Keratinocyte (primary cell): ENCODE data around the gene RHOBTB3.

Experiments
- CTCF ChIP-seq, 3 experiments: IDR thresholded peaks in 1 of 3; conservative IDR thresholded peaks in 1 of 3; optimal IDR thresholded peaks in 1 of 3; 2 replicates in 2 of 3; 3 replicates in 1 of 3; pipeline versions ENCODE3 to v1.5.1; 2011; ENCODE audit warnings: low read length in 3 of 3, mild to moderate bottlenecking in 3 of 3, moderate library complexity in 2 of 3, control low read depth in 1 of 3, inconsistent platforms in 1 of 3; ENCODE audit not compliant: insufficient read depth in 2 of 3; ENCODE audit errors: extremely low read depth in 1 of 3
- EZH2 ChIP-seq: IDR thresholded peaks from one replicate; pipeline ENCODE4 v1.6.1; 2012; ENCODE audit warnings: inconsistent platforms, mild to moderate bottlenecking, low read length, moderate library complexity

GRCh38 chr5:95743232-95743631, 12.1 kb downstream of the RHOBTB3 start:
- no peak for TF ChIP-seq EZH2
- TF ChIP-seq CTCF (optimal IDR thresholded peaks at IDR 0.05 in 1 of 3, IDR thresholded peaks at IDR 0.05 in 1 of 3, conservative IDR thresholded peaks at IDR 0.05 in 1 of 3; ENCODE audit: extremely low read depth in 1 of 3, insufficient read depth in 2 of 3, low read length in 3 of 3) = no peak
